GM12891 (cell line): Measurements from ENCODE around the gene GRIA1.

Source experiments
- PAX5 ChIP-seq: IDR thresholded peaks from 2 replicates; pipeline ENCODE4 v1.6.1; 2011; ENCODE audit warnings: low read length, moderate library complexity, mild to moderate bottlenecking; ENCODE audit not compliant: insufficient read depth, severe bottlenecking
- POLR2A ChIP-seq: IDR thresholded peaks from 2 replicates; pipeline ENCODE4 v1.6.1; 2011; ENCODE audit warnings: low read depth, low read length, control low read depth
- POLR2AphosphoS5 ChIP-seq: IDR thresholded peaks from 2 replicates; pipeline ENCODE4 v1.6.1; 2011; ENCODE audit warnings: low read depth, low read length, control low read depth
- POU2F2 ChIP-seq: IDR thresholded peaks from 2 replicates; pipeline ENCODE4 v1.6.1; 2011; ENCODE audit warnings: low read depth, mild to moderate bottlenecking, control low read depth, low read length, moderate library complexity
- SPI1 ChIP-seq: IDR thresholded peaks from 2 replicates; pipeline ENCODE4 v1.6.1; 2011; ENCODE audit warnings: low read depth, low read length, control low read depth
- TAF1 ChIP-seq: IDR thresholded peaks from 2 replicates; pipeline ENCODE4 v1.6.1; 2011; ENCODE audit warnings: low read depth, low read length, control low read depth

GRCh38 chr5:153831973-153832372, 341.5 kb downstream of the GRIA1 start:
- TF ChIP-seq POLR2A, result no peak
- TF ChIP-seq TAF1, result no peak
- TF ChIP-seq POLR2AphosphoS5, result no peak
- TF ChIP-seq SPI1, result no peak
- no peak for TF ChIP-seq POU2F2
- no peak for TF ChIP-seq PAX5
